GM10248 (cell line): ENCODE results near the gene ADGRA1.

Source experiments
- CTCF ChIA-PET: fragments of 300-600 bp; sonication (Branson Sonifier 250); formaldehyde crosslinking; extraction: SDS; loops from one replicate; lab custom pipeline; 2021; ENCODE audit warnings: antibody characterized with exemption; lab: Yijun Ruan, JAX
- POLR2A ChIA-PET: fragments of 350-650 bp; sonication (Branson Sonifier 250); formaldehyde crosslinking; extraction: SDS; loops from one replicate; lab custom pipeline; 2020; ENCODE audit warnings: antibody characterized with exemption; lab: Yijun Ruan, JAX
- DNase-seq: peaks from one replicate; pipeline ENCODE4 v3.0.0; 2012; ENCODE audit errors: extremely low spot score
- TF ChIP-seq, protein P1 (sequence below): IDR thresholded peaks from 2 replicates; pipeline ENCODE4 v1.5.1; 2012; ENCODE audit warnings: mild to moderate bottlenecking, low read depth; ENCODE audit errors: extremely low read depth, missing control alignments, control extremely low read depth

ADGRA1 gene

DNA sequence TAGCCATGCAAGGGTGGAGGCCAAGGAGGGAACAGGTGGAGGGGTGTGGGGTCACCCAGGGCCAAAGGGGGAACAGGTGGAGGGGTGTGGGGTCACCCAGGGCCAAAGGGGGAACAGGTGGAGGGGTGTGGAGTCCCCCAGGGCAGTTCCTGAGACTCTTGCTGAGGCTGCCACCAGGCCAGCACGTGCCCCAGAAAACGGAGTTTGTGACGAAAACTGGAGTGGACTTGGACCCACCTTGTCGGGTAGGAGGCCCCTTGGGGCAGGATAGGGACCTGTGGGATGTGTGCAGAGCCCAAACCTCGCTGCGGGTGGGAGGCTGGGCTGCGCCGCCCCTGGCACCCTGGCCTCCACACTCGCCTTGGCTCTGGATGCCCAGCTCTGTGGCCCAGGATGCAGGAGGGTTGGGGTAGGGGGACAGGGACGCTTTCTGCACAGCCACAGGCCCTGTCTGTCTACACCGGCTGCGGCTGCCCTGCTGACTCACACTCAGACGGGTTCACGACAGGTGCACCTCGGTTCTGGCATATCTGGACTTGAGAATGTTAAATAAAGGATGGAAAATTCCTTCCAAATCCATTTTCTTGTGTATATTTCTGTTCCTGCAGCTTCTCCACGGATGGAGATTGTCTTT is 562 bp upstream of the ADGRA1 start:
- no peak for DNase-seq
- CTCF ChIA-PET: no interaction called here
- POLR2A ChIA-PET: no interaction called here
- TF ChIP-seq, protein P1, sequence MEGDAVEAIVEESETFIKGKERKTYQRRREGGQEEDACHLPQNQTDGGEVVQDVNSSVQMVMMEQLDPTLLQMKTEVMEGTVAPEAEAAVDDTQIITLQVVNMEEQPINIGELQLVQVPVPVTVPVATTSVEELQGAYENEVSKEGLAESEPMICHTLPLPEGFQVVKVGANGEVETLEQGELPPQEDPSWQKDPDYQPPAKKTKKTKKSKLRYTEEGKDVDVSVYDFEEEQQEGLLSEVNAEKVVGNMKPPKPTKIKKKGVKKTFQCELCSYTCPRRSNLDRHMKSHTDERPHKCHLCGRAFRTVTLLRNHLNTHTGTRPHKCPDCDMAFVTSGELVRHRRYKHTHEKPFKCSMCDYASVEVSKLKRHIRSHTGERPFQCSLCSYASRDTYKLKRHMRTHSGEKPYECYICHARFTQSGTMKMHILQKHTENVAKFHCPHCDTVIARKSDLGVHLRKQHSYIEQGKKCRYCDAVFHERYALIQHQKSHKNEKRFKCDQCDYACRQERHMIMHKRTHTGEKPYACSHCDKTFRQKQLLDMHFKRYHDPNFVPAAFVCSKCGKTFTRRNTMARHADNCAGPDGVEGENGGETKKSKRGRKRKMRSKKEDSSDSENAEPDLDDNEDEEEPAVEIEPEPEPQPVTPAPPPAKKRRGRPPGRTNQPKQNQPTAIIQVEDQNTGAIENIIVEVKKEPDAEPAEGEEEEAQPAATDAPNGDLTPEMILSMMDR: no peak

DNA sequence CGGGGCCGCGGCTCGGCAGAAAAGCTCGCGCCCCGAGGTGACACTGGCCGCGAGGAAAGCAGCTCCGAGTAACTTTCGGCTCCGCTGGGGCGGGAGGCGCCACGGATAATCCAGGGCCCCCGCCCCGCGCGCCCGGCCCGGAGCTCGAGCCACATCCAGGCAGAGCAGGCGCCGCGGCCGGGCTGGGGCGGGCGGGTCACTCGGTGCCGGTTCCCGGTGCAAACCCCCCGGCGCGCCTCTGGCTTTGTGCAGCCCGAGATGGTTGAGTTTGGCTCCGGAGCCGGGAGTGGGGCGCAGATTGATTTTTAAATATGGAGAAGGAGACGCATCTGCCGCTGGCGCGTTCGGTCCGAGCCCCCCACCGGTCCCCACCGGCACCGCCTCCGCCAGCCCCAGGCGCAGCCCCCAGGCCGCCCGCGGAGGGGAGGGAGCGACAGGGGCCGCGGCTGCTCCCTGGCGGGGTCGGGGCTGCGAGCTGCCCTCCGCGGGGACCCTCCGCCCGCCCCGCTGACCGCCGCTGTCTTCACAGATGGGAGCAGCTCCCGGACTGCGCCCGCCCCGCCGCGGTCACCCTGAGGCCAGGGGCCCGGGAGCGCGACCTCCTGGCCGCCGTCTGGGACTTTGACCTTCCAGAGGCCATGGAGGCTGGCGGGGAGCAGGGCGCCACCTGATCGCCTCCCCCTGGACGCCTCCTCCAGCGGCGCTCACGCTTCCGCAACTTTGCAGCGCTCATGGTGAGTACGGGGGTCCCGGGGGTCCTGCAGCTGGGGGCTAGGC is 643 bp downstream of the ADGRA1 start:
- ChIA-PET CTCF (no interaction called here), POLR2A (no interaction called here)
- no peak for DNase-seq
- TF ChIP-seq, protein P1: no peak

DNA sequence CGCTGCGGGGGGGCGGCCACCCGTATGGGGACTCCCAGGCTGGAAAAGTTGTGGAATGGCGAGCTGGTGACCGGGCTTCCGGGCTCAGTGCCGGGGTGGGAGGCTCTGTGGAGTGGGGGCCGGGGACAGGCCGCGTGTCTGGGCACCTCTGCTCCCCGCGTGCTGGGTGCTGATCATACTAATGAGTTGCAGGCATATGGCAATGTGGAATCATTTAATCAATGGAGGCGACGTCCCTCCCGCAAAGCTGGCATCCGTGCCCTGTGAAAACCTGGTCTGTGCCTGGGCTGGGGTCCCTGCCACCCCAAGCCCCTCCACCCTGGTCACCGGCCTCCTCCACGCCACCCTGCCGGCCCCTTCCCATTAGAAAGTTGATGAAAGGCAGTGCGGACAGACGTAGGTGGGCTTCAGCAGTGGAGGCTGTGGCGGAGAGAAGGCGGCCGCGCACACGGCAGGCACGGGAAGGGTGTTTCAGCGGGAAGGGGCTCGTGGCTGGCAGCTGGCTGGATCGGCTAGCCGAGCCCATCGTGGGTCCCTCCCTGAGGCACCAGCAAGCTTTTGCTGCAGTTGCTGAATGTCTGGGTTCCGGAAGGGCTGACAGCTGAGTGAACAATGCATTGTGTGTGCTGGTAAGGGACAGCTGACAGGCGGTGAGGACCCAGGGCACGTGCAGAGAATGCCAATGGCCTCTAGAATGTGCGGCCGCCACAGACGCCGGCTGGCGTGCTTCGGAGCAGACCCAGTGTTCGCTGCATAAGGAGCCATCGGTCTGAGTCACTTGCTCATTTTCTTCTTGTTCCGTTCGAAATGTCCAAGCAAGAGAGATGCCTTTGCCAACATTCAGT is 1.5 kb downstream of the ADGRA1 start:
- POLR2A ChIA-PET: no interaction called here
- CTCF ChIA-PET: no interaction called here
- TF ChIP-seq, protein P1: no peak

DNA sequence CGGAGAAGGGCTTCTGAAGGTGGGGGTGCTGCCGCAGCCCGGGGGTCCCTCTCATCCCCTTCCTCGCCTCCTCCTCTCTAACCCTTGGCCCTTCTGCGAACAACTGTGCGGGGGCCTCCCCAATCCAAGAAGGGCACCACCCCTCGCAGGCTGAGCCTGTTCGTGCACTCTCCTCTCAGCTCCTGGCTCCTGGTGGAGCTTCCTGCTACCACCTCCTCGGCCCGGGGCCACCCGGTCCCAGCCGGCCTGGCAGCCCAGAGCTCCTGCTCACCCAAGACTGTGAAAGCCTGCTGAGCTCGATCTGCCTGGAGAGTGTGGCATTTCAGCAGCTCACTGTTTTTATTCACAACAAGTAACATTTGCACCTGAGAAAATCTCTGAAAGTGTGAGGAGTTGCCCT is 2.4 kb downstream of the ADGRA1 start:
- ChIA-PET CTCF (no interaction called here), POLR2A (no interaction called here)
- no peak for DNase-seq
- TF ChIP-seq, protein P1: no peak

More for the DNA sequence above, 1.5 kb downstream of the ADGRA1 start:
- no peak for DNase-seq

DNA sequence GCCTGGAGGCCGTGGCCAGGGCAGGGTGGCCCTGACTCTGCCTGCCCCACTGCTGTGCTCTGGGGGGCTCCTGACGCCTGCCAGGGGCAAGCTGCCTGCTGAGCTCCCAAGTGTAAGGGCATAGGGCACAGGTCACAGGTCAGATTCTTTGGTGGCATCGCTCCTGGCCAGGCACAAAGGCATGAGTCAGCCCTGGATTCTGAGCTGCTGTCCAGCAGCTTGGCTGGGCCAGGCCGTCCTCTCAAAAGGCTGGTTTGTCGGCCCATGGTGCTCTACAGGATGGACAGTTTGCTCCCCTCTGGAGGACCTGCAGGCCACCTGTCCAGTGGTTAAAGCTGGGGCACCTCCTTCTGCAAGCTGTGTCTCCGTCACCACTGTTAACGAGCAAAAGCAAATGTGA is 2.9 kb downstream of the ADGRA1 start:
- POLR2A ChIA-PET: no interaction called here
- no peak for DNase-seq
- CTCF ChIA-PET: no interaction called here
- TF ChIP-seq, protein P1: no peak

DNA sequence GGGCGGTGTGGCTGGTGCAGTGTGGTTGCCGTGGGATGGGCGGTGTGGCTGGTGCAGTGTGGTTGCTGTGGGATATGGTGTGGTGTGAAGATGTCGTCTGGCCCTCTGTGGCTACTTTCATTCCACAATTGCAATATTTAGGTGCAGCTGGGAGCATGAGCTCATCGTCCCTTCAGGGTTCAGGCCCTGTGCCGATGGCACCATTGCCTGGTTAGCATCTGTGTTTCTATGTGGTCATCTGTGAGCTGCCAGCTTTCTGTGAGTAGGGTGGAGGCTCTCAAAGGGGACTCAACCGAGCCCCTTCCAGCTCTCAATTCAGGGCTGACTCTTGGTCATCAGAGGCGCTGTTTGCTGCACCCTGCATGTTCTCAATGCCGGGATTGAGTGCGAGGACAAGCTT is 3.6 kb downstream of the ADGRA1 start:
- TF ChIP-seq, protein P1: no peak
- DNase-seq: no peak
- ChIA-PET CTCF (no interaction called here), POLR2A (no interaction called here)
